A673 (cell line): ENCODE data around the gene DNAH3. TPM values are rescaled to one million over a fixed set of nuclear protein-coding genes. Genes with fewer than 3 reads are reported as not detected.
"Not testable (repeated sequence)": the region's sequence is repeated elsewhere in the genome, so short reads cannot be mapped to it uniquely, and the experiment has no call there.

ENCODE experiments used
- BruUV-seq: library from RNA; stranded (reverse); fragments of 400-500 nt; replicated peaks from 2 replicates; lab custom pipeline; 2021; lab: Mats Ljungman, UMichigan
- CTCF ChIA-PET: fragments of 300-600 bp; sonication (Branson Sonifier 250); formaldehyde crosslinking; loops from one replicate; lab custom pipeline; 2022; ENCODE audit warnings: antibody characterized with exemption; lab: Charles Lee
- POLR2A ChIA-PET: fragments of 300-600 bp; sonication (Branson Sonifier 250); formaldehyde crosslinking; loops from one replicate; lab custom pipeline; 2022; ENCODE audit warnings: antibody characterized with exemption; ENCODE audit not compliant: low non-redundant PET; lab: Charles Lee
- DNase-seq: peaks from one replicate; pipeline ENCODE4 v3.0.0-alpha.2; 2015; ENCODE audit warnings: low spot score
- H3K27ac ChIP-seq: fragments of 200-600 bp; sonication (generic); 2 replicates; pipeline ENCODE4 v1.5.1; 2016; ENCODE audit warnings: mixed run types, low read depth, mild to moderate bottlenecking, mixed read lengths, antibody characterized with exemption, low read length; ENCODE audit not compliant: poor library complexity, severe bottlenecking
- H3K27me3 ChIP-seq: fragments of 200-600 bp; sonication (generic); replicated peaks from 2 replicates; pipeline ENCODE4 v1.6.1; 2017; ENCODE audit warnings: mixed run types, low read depth, mild to moderate bottlenecking, mixed read lengths, antibody characterized with exemption, low read length; ENCODE audit not compliant: insufficient read depth, poor library complexity
- H3K36me3 ChIP-seq: fragments of 200-600 bp; sonication (generic); 2 replicates; pipeline ENCODE4 v1.6.1; 2016; ENCODE audit warnings: mixed run types, mild to moderate bottlenecking, mixed read lengths, antibody characterized with exemption, low read length; ENCODE audit not compliant: insufficient read depth, poor library complexity, severe bottlenecking
- H3K4me1 ChIP-seq: fragments of 200-600 bp; sonication (generic); 2 replicates; pipeline ENCODE4 v1.6.1; 2017; ENCODE audit warnings: mixed run types, mild to moderate bottlenecking, mixed read lengths, antibody characterized with exemption, low read length; ENCODE audit not compliant: insufficient read depth, poor library complexity, severe bottlenecking
- H3K4me3 ChIP-seq: fragments of 200-600 bp; sonication (generic); 2 replicates; pipeline ENCODE4 v1.5.1; 2016; ENCODE audit warnings: low read depth, mixed run types, mild to moderate bottlenecking, mixed read lengths, low read length; ENCODE audit not compliant: poor library complexity, severe bottlenecking
- H3K9me3 ChIP-seq: fragments of 200-600 bp; sonication (generic); 2 replicates; pipeline ENCODE4 v1.6.1; 2016; ENCODE audit warnings: mixed run types, low read depth, mild to moderate bottlenecking, mixed read lengths, antibody characterized with exemption, low read length; ENCODE audit not compliant: poor library complexity, severe bottlenecking
- EZH2 ChIP-seq: fragments of 200-600 bp; sonication (generic); IDR thresholded peaks from 2 replicates; pipeline ENCODE4 v1.6.1; 2017; ENCODE audit warnings: borderline replicate concordance, low read depth, mild to moderate bottlenecking, mixed read lengths, antibody characterized with exemption, low read length; ENCODE audit not compliant: poor library complexity, severe bottlenecking
- intact Hi-C: fragments of 100-400 bp; cut with micrococcal nuclease; formaldehyde crosslinking; loops from one replicate; pipeline ENCODE4 v1.10.0; 2022; ENCODE audit not compliant: unreplicated experiment
- total RNA-seq: library from RNA; stranded (reverse); gene quantifications from 2 replicates; pipeline ENCODE4 v1.2.3, GENCODE V29; 2021
- TF ChIP-seq, protein P1 (sequence below): fragments of 300-800, 200-600 bp; sonication (generic); conservative IDR thresholded peaks from 2 replicates; pipeline ENCODE4 v1.5.1; 2017; ENCODE audit warnings: low read depth, mild to moderate bottlenecking, antibody characterized with exemption, low read length, moderate library complexity, mixed read lengths

Gene DNAH3
- total RNA-seq, 1 experiment from 2014 or later = not detected

DNA sequence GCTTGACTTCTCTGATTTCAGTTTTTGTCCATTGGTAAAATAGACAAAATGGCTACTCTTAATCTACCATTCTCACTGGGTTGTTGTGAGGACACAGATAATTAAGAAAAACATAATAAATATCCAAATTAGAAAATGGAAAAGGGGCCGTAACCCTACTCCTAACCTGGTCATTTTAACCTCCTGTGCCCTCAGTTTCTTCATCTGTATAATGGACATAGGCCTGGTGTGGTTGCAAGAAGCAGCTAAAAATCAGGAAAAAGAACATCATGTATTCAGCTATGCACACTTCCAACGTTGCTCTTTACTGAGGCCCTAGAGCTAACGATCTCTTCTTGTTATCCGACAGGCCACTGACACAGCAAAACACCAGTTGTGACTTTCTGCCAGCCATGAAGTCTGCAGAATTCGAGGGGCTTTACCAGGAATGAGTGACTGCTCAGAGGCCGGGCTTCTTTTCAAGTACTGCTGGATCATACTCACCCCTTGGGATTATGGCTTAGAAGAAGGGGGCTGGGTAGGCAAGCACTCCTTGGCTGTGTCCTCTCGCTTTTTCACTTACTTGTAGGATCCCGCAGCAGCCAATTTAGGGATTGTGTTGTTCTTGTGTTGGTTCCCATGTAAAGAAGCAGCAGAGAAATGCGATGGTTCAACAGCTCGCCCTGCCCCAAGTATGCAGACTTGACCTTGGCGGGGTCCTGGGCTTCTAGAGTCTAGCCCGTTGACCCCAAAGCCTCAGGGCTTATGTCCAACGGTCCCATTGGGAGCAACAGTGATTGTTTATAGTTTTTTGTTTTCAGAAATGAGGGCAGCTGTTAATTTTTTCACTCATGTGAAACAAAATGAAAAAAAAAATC is 28.7 kb upstream of the DNAH3 start:
- no peaks in the 10 kb centered on the region for H3K27me3 ChIP-seq
- H3K9me3 ChIP-seq = no peaks in the 10 kb centered on the region
- H3K4me3 ChIP-seq = no peak overlapping the region
- intact Hi-C loops = no loop called here
- no peak for TF ChIP-seq EZH2
- TF ChIP-seq, protein P1, sequence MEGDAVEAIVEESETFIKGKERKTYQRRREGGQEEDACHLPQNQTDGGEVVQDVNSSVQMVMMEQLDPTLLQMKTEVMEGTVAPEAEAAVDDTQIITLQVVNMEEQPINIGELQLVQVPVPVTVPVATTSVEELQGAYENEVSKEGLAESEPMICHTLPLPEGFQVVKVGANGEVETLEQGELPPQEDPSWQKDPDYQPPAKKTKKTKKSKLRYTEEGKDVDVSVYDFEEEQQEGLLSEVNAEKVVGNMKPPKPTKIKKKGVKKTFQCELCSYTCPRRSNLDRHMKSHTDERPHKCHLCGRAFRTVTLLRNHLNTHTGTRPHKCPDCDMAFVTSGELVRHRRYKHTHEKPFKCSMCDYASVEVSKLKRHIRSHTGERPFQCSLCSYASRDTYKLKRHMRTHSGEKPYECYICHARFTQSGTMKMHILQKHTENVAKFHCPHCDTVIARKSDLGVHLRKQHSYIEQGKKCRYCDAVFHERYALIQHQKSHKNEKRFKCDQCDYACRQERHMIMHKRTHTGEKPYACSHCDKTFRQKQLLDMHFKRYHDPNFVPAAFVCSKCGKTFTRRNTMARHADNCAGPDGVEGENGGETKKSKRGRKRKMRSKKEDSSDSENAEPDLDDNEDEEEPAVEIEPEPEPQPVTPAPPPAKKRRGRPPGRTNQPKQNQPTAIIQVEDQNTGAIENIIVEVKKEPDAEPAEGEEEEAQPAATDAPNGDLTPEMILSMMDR = no peak
- ChIA-PET CTCF (no interaction called here), POLR2A (no interaction called here)
- H3K36me3 ChIP-seq = no peaks in the 10 kb centered on the region
- no peaks in the 10 kb centered on the region for H3K4me1 ChIP-seq
- BruUV-seq = no TSS peak
- H3K27ac ChIP-seq = no peak overlapping the region
- DNase-seq = no peak

GRCh38 chr16:21175397-21175796 is 24.8 kb upstream of the DNAH3 start:
- no peaks in the 10 kb centered on the region for H3K36me3 ChIP-seq
- H3K4me3 ChIP-seq = no peak overlapping the region
- ChIA-PET POLR2A (no interaction called here), CTCF (no interaction called here)
- no peaks in the 10 kb centered on the region for H3K27me3 ChIP-seq
- H3K9me3 ChIP-seq = no peaks in the 10 kb centered on the region
- no peak for TF ChIP-seq EZH2
- TF ChIP-seq, protein P1 = no peak
- no peak for DNase-seq
- no peak overlapping the region for H3K27ac ChIP-seq
- intact Hi-C loops = no loop called here
- no peaks in the 10 kb centered on the region for H3K4me1 ChIP-seq
- no TSS peak for BruUV-seq

GRCh38 chr16:21172650-21173049 is 22.0 kb upstream of the DNAH3 start:
- Histone ChIP-seq H3K36me3 (no peaks in the 10 kb centered on the region), H3K27ac (no peak overlapping the region), H3K27me3 (no peaks in the 10 kb centered on the region), H3K9me3 (no peaks in the 10 kb centered on the region), H3K4me1 (no peaks in the 10 kb centered on the region), H3K4me3 (no peak overlapping the region)
- TF ChIP-seq EZH2 = no peak
- TF ChIP-seq, protein P1 = no peak
- intact Hi-C loops = no loop called here
- CTCF ChIA-PET = no interaction called here
- no TSS peak for BruUV-seq
- POLR2A ChIA-PET = no interaction called here
- no peak for DNase-seq

DNA sequence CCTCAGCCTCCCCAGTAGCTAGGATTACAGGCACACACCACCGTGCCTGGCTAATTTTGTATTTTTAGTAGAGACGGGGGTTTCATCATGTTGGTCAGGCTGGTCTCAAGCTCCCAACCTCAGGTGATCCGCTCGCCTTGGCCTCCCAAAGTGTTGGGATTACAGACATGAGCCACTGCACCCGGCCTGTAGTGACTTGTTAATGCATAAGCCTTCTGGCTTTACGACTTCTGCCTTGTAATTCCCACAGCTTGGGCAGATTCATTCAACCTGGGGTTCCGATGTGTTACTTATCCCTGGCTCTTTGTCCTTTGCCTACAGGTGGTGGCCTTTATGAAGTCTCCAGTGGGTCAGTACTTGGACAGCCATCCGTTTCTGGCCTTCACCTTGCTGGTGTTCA is 19.5 kb upstream of the DNAH3 start:
- BruUV-seq = not testable (repeated sequence)

More for the DNA sequence above, 19.5 kb upstream of the DNAH3 start:
- H3K4me3 ChIP-seq, H3K27me3 ChIP-seq, H3K9me3 ChIP-seq, DNase-seq, CTCF ChIA-PET, H3K27ac ChIP-seq, H3K4me1 ChIP-seq, H3K36me3 ChIP-seq, POLR2A ChIA-PET, intact Hi-C loops: not testable (repeated sequence)
